GM19324 (cell line): ENCODE measurements around the gene KDM2A.
"Not testable (repeated sequence)": the region's sequence is repeated elsewhere in the genome, so short reads cannot be mapped to it uniquely, and the experiment has no call there.

Experiments used
- ATAC-seq: cut with Tn5 transposase; IDR thresholded peaks from one replicate; pipeline ENCODE4 v1.9.1; 2021; ENCODE audit warnings: mild to moderate bottlenecking, moderate library complexity; ENCODE audit not compliant: unreplicated experiment, low FRiP score

KDM2A gene

GRCh38 chr11:67255353-67255752, 136.3 kb downstream of the KDM2A start:
- no peak for ATAC-seq

GRCh38 chr11:67255864-67256263, 136.8 kb downstream of the KDM2A start:
- ATAC-seq = no peak

- no peak for ATAC-seq
Observed at GRCh38 chr11:67256477-67257135, 137.5 kb downstream of the KDM2A start.

GRCh38 chr11:67260406-67260805, 141.3 kb downstream of the KDM2A start:
- no peak for ATAC-seq

GRCh38 chr11:67260885-67261639, 142.0 kb downstream of the KDM2A start:
- ATAC-seq = not testable (repeated sequence)

GRCh38 chr11:67261640-67261945, 142.5 kb downstream of the KDM2A start:
- no peak for ATAC-seq

- ATAC-seq = no peak
Observed at GRCh38 chr11:67261946-67262681, 143.1 kb downstream of the KDM2A start.

GRCh38 chr11:67262731-67263675, 143.9 kb downstream of the KDM2A start:
- ATAC-seq = no peak

- no peak for ATAC-seq
Observed at GRCh38 chr11:67264260-67264659, 145.2 kb downstream of the KDM2A start.

- no peak for ATAC-seq
Observed at GRCh38 chr11:67264877-67265632, 146.0 kb downstream of the KDM2A start.

GRCh38 chr11:67265633-67266448, 146.8 kb downstream of the KDM2A start:
- ATAC-seq = peak; percentile 55

- peak; percentile 32 for ATAC-seq
Observed at GRCh38 chr11:67266449-67267187, 147.6 kb downstream of the KDM2A start, which contains the start of gene GRK2. TSS of gene GRK2 (plus strand) at chr11:67266473. CDS start at chr11:67266700, 227 bp downstream.

- no peak for ATAC-seq
Observed at GRCh38 chr11:67267188-67268080, 148.4 kb downstream of the KDM2A start.

- ATAC-seq = no peak
Observed at GRCh38 chr11:67268081-67268961, 149.3 kb downstream of the KDM2A start.

GRCh38 chr11:67268962-67269268, 149.9 kb downstream of the KDM2A start:
- no peak for ATAC-seq
